Small intestine (tissue), 7 donors: ENCODE results near the gene FGF9. TPM values are rescaled to one million over a fixed set of nuclear protein-coding genes. Genes with fewer than 3 reads are reported as not detected.

Experiments
- DNase-seq, 2 donors: peaks; one replicate each; pipeline versions ENCODE4 v3.0.0 to v3.0.0-alpha.2; 2013
- FAIRE-seq: peaks from 2 replicates; lab custom pipeline; 2012; peaks lifted over from hg19 to GRCh38; lab: Jason Lieb, UNC
- H3K27ac ChIP-seq, 3 donors: one replicate each; pipeline ENCODE4 v1.5.1; 2013; ENCODE audit warnings: low read length in 2 of 3, mild to moderate bottlenecking in 2 of 3, control low read depth in 1 of 3, inconsistent platforms in 1 of 3, low read depth in 1 of 3, moderate library complexity in 1 of 3
- H3K27me3 ChIP-seq, 3 donors: one replicate each; pipeline ENCODE4 v1.6.1; 2013; ENCODE audit warnings: low read length in 3 of 3, inconsistent platforms in 1 of 3; ENCODE audit not compliant: control insufficient read depth in 3 of 3, insufficient read depth in 3 of 3
- H3K36me3 ChIP-seq, 3 donors: one replicate each; pipeline ENCODE4 v1.6.1; 2013; ENCODE audit warnings: low read length in 3 of 3, inconsistent platforms in 1 of 3, low read depth in 1 of 3, mild to moderate bottlenecking in 1 of 3, moderate library complexity in 1 of 3; ENCODE audit not compliant: control insufficient read depth in 3 of 3, insufficient read depth in 2 of 3
- H3K4me1 ChIP-seq, 3 donors: one replicate each; pipeline ENCODE4 v1.6.1; 2013; ENCODE audit warnings: low read length in 2 of 3, inconsistent platforms in 1 of 3, low read depth in 1 of 3, mild to moderate bottlenecking in 1 of 3, moderate library complexity in 1 of 3; ENCODE audit not compliant: control insufficient read depth in 3 of 3, insufficient read depth in 2 of 3
- H3K4me3 ChIP-seq, 3 donors: one replicate each; pipeline ENCODE4 v1.5.1; 2013; ENCODE audit warnings: low read length in 3 of 3, control low read depth in 1 of 3, inconsistent platforms in 1 of 3, low read depth in 1 of 3, mild to moderate bottlenecking in 1 of 3, moderate library complexity in 1 of 3
- H3K9me3 ChIP-seq, 2 donors: one replicate each; pipeline ENCODE4 v1.6.1; 2013; ENCODE audit warnings: low read depth in 1 of 2, low read length in 1 of 2; ENCODE audit not compliant: control insufficient read depth in 2 of 2, insufficient read depth in 1 of 2
- WGBS, 3 donors: extraction: QIAGEN DNeasy Blood & Tissue Kit; methylation state at CpG; one replicate each; pipeline ENCODE4 v1.1.7; 2013; 5-methylcytosine and 5-hydroxymethylcytosine counted together
- polyA plus RNA-seq, 4 donors: library from polyadenylated mRNA; stranded (reverse) in 3 of 4; unstranded in 1 of 4; fragments of 200-250 nt in 3 of 4; fragments of 120-200 nt in 1 of 4; gene quantifications; one replicate each; pipeline versions ENCODE4 v1.2.1 to v1.2.3, GENCODE V29; 2013
- donor health status: healthy with polysubstance abuse.
- donor health status: control.
- donor health status: control.
- donor health status: Bipolar disorder and iron deficiency.
- donor health status: healthy.

The FGF9 gene
- polyA plus RNA-seq, 4 donors: 0.22 to 15.2 (median 0.34) TPM

DNA sequence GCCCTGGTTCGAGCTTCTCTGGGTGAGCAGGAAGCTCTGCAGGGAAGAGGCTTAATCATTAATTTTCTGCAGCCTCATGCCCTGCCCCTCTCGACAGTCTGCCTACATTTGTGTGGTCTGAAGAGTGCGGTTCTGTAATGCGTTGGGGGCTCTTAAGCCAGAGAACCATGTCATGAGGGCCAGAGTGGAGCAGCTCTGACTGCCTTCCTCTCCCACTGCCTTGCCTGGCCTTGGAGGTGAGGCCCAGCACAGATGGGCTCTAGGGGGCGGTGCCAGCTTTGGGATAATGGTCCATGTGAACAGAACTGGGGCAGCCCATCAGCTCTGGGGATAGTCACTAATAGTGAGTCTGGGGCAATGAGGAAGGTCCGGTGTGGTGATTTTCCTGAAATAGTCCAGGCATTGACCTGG, 5.7 kb downstream of the FGF9 start:
- peaks cover 0 to 16% (median 9%) of the 10 kb centered on the region in 3 donors for H3K27me3 ChIP-seq
- H3K4me3 ChIP-seq: peak overlapping the region in 1 of 3 donors; percentile 84
- H3K4me1 ChIP-seq: peaks cover 2 to 9% (median 3%) of the 10 kb centered on the region in 3 donors
- no peak for FAIRE-seq
- H3K27ac ChIP-seq: peak overlapping the region in 1 of 3 donors; percentile 89
- H3K36me3 ChIP-seq: peaks cover 0 to 3% (median 0%) of the 10 kb centered on the region in 3 donors
- DNase-seq: peak; percentile 43 to 68
- 13 to 30% (median 30%) methylated on average over 6 of the region's 6 CpGs for WGBS, 3 donors
- no peaks in the 10 kb centered on the region for H3K9me3 ChIP-seq

DNA sequence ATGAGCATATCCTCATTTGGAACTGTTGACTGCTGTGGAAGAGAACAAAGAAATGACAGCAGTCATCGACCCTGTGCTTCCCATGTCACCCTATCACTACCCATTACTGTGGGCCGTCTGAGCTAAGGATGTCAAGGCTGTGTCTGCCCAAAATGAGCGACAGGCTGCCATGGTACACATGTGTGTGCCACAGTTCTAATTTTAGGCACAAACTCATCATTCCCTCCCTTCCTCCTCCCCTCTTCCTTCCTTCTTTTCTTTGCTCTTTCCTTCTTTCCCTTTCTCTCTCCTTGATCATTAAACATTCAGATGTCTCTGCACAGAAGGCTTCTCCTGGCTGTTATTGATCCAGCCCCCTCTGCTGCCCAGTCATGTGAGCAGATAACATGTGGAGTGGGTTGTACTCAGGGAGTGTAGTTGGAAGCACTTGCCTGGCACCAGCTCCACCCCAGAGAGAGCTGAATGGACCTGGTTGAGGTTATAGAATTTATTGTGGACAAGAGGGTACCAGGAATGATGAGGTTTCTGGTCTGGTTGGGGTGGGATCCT, 6.3 kb downstream of the FGF9 start:
- H3K4me3 ChIP-seq: no peak overlapping the region
- no peak for DNase-seq
- peaks cover 0 to 16% (median 9%) of the 10 kb centered on the region in 3 donors for H3K27me3 ChIP-seq
- H3K4me1 ChIP-seq: peaks cover 2 to 9% (median 3%) of the 10 kb centered on the region in 3 donors
- FAIRE-seq: no peak
- 52 to 63% (median 62%) methylated on average over 3 of the region's 3 CpGs for WGBS, 3 donors
- no peaks in the 10 kb centered on the region for H3K9me3 ChIP-seq
- no peak overlapping the region for H3K27ac ChIP-seq
- peaks cover 0 to 6% (median 0%) of the 10 kb centered on the region in 3 donors for H3K36me3 ChIP-seq

DNA sequence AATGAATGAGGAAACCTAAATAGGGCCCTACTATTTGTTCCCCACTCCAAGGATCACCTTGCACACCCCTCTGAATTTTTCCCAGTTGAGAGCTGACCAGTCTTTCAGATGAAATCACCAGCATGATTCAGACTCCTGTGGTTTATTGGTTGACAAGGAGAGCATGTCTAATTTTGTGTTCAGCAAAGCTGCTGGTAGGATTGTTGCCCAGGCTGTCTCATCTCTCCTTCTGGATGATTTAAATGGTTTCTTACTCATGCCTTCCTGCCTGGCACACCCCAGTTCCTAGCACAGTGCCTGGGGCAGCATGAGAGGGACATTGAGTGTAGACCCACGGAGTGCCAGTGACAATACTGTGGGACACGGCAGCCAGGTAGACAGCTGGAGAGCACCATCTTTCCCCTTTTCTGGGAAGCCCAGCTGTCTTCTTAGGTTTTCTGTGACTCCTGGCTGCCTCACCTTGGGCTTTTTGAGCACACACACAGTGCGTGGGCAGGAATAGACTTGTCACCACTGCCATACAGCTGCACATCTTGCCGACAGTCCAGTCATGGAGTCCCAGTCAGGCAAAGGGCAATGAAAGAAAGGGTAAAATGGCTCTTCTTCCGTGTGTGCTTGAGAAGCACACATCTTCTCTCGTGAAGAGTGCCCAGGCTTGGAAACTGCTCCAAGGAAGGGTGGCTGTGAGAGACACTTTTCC, 12.3 kb downstream of the FGF9 start:
- DNase-seq: no peak
- Histone ChIP-seq H3K27ac (no peak overlapping the region), H3K36me3 (peaks cover 0 to 18% (median 0%) of the 10 kb centered on the region in 3 donors), H3K4me1 (no peaks in the 10 kb centered on the region), H3K9me3 (no peaks in the 10 kb centered on the region), H3K27me3 (peaks cover 0 to 3% (median 0%) of the 10 kb centered on the region in 3 donors), H3K4me3 (no peak overlapping the region)
- FAIRE-seq: no peak
- WGBS, 3 donors: 86 to 90% (median 88%) methylated on average over 6 of the region's 6 CpGs

DNA sequence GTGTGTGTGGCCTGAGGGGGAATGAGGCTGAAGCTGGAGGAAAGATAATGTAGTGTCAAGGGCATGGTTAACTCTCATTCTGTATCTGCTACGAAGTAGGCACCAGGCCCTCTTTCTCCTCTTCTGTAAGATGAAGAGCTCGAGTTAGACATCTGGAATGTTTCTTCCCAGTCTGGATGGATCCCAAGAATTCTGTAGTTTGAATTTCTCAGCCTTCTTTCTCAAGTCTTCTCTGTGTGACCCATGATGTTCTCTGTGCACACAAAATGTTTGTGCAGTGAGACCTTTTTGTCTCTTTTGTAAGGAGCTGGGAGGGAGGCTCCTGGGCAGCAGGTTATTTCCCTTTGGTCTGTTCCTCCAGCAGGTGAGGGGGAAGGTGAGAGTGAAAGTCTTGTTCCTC, 13.7 kb downstream of the FGF9 start:
- Histone ChIP-seq H3K27me3 (peaks cover 0 to 2% (median 0%) of the 10 kb centered on the region in 3 donors), H3K27ac (no peak overlapping the region), H3K36me3 (peaks cover 0 to 22% (median 0%) of the 10 kb centered on the region in 3 donors), H3K9me3 (no peaks in the 10 kb centered on the region), H3K4me3 (no peak overlapping the region), H3K4me1 (no peaks in the 10 kb centered on the region)
- 52 to 78% (median 72%) methylated on average over 2 of the region's 2 CpGs for WGBS, 3 donors
- DNase-seq: no peak
- no peak for FAIRE-seq

DNA sequence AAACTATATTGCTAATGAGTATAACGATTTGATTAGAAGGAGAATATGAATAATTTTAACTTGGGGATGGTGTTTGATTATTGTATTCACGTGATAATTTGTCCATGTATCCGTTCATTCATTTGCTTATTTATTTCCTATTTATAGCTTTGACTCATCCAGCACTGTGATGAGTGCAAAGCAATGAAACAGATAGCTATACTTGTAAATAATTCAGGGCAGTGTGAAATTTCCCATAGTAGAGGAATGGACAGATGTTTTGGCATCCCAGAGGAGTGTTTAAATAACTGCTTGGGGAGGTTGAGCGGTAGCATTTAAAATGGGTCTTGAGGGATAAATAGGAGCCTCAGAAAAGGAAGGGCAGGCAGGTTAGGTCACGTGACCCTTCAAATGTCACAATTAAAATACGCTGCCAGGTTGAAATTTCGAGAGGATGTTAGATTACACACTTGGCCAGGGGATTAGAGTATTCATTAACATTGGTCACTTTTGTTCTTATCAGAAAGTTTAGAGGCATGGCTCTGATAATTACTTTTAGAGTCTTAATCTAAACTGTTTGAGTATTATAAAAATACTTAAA, 14.7 kb downstream of the FGF9 start:
- H3K9me3 ChIP-seq: no peaks in the 10 kb centered on the region
- no peak overlapping the region for H3K27ac ChIP-seq
- 79 to 83% (median 82%) methylated on average over 7 of the region's 7 CpGs for WGBS, 3 donors
- FAIRE-seq (no peak), DNase-seq (no peak)
- H3K36me3 ChIP-seq: peaks cover 0 to 26% (median 0%) of the 10 kb centered on the region in 3 donors
- no peak overlapping the region for H3K4me3 ChIP-seq
- H3K4me1 ChIP-seq: no peaks in the 10 kb centered on the region
- H3K27me3 ChIP-seq: peaks cover 0 to 2% (median 0%) of the 10 kb centered on the region in 3 donors

DNA sequence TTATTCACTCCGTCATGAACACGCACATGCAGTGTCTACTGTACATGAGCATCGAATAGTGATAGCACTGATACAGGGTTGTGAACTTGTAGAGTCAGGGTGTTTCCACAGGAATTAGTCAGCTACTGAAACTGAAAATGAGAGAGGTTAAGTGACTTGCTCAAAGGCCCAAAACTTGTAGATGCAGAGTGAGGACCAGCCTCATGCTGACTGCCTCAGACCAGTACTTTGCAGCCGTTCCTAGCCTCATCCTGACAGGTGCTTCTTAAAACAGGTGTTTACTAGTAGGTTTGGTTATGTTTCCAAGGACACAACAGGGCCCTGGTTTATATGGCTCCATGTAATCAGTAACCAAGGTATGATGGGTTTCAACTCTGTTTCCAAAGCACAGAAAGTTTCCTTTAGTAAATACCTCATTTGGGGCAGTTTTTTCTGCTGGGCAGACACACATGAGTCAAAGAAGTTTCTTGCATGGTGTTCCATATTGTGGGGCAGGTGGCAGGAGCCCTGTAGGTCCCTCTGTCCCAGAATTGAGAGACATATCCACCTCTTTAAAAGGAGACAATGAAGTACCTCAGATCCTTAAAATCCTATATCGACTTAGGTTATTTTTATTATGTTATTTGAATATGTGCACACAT, 16.0 kb downstream of the FGF9 start:
- Histone ChIP-seq H3K4me3 (no peak overlapping the region), H3K27me3 (peaks cover 0 to 2% (median 0%) of the 10 kb centered on the region in 3 donors), H3K4me1 (no peaks in the 10 kb centered on the region), H3K9me3 (no peaks in the 10 kb centered on the region), H3K36me3 (peaks cover 0 to 26% (median 0%) of the 10 kb centered on the region in 3 donors), H3K27ac (no peak overlapping the region)
- peak in 1 of 2 donors; percentile 39 for DNase-seq
- FAIRE-seq: no peak
- 39 to 69% (median 40%) methylated on average over 5 of the region's 5 CpGs for WGBS, 3 donors

DNA sequence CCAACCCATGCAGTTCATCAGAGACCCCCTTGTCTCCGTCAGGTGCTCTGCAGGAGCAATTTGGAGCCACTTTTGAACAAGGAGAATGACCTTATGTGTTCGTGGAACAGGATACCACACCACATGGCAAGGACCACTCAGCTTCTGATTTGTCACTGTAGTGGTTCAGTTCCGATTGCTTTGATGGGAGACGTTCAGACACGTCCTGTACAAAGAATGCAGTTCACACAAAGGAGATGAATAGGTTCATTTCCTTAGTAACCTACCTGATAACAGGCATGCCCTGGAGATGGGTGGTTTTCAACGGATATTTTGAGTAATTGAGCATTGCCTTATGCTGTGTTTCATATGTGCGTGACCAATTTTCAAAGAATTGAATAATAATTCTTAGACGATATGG, 17.2 kb downstream of the FGF9 start:
- Histone ChIP-seq H3K9me3 (no peaks in the 10 kb centered on the region), H3K27me3 (peaks cover 0 to 2% (median 0%) of the 10 kb centered on the region in 3 donors), H3K36me3 (peaks cover 0 to 22% (median 0%) of the 10 kb centered on the region in 3 donors), H3K4me3 (no peak overlapping the region), H3K4me1 (no peaks in the 10 kb centered on the region), H3K27ac (no peak overlapping the region)
- DNase-seq: no peak
- 84 to 90% (median 89%) methylated on average over 8 of the region's 8 CpGs for WGBS, 3 donors
- FAIRE-seq: no peak

DNA sequence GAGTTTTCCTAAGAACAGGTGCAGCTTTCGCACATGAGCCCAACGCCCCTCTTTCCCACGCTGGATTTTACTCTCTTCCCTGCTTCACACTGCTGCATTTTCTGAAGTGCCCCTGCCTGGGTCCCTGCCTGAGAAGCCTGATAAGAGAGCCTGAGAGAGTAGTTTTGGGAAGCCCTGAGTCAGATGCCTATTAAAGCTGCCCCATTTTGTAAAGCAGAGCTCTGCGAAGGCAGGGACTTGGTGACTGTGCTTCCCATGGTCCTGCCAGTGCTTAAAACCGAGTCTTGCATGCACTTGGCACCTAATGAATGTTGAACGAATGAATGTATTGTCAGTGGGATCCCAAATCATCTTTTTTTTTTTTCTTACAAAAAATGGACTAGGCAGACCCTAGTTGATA, 18.2 kb downstream of the FGF9 start:
- peaks cover 0 to 16% (median 0%) of the 10 kb centered on the region in 3 donors for H3K36me3 ChIP-seq
- WGBS, 3 donors: 87 to 93% (median 87%) methylated on average over 6 of the region's 6 CpGs
- FAIRE-seq: no peak

More for the DNA sequence above, 18.2 kb downstream of the FGF9 start:
- no peak overlapping the region for H3K27ac ChIP-seq
- no peaks in the 10 kb centered on the region for H3K27me3 ChIP-seq
- no peaks in the 10 kb centered on the region for H3K9me3 ChIP-seq
- no peak overlapping the region for H3K4me3 ChIP-seq
- H3K4me1 ChIP-seq: no peaks in the 10 kb centered on the region
- no peak for DNase-seq
